HG02798 (cell line): ENCODE results near the gene LIPG.
"Not testable (repeated sequence)": the region's sequence is repeated elsewhere in the genome, so short reads cannot be mapped to it uniquely, and the experiment has no call there.

Experiments used
- ATAC-seq: cut with Tn5 transposase; IDR thresholded peaks from one replicate; pipeline ENCODE4 v1.9.1; 2021; ENCODE audit warnings: mild to moderate bottlenecking; ENCODE audit not compliant: unreplicated experiment, poor library complexity

Gene LIPG

DNA sequence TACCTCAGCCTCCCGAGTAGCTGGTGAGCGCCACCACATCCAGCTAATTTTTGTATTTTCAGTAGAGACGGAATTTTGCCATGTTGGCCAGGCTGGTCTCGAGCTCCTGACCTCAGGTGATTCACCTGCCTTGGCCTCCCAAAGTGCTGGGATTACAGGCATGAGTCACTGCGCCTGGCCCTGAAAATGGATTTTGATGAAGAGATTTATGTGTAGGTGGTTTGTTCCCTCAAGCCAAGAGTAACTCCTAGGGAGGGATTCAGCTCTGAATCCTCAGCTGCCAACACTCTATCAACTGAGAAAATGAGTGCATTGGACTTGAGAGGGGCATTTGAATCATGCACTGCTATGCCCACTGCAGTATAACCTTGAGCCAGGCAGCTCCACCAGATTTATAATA lies 17.5 kb upstream of the LIPG start:
- no peak for ATAC-seq

DNA sequence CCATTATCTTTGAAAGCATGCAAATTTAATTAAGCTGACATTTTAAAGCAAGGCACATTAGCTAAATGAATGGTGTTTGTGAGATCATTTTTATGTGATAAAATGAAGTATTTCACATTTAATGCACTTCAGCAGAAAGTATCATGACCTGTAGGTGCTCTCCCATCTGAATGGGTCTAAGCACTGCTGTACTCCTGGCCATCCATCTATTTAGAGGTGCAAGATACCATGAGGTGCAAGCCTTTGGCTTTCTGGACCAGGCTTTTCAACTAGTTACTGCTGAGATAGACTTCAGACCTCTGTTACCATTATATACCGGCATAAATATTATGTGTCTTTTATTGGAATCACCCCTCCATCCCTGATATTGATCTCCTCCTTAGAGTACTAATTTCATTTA lies 15.6 kb upstream of the LIPG start:
- no peak for ATAC-seq

DNA sequence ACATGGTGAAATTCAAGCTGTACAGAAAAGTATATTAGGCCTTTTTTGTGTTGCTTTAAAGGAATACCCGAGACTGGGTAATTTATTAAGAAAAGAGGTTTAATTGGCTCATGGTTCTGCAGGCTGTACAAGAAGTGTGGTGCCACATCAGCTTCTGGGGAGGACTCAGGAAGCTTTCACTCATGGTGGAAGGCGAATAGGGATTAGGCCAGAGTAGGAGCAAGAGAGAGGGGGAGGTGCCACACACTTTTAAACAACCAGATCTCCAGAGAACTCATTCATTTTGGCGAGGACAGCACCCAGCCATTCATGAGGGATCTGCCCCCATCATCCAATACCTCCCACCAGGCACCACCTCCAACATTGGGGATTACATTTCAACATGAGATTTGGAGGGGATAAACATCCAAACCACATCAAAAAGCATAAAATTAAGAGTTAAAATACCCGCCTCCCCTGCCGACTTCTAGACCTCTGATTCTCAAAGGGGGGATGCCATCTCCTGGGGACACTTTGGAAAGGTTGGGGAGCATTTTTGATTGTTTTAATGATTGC lies 15.1 kb upstream of the LIPG start:
- ATAC-seq: no peak

DNA sequence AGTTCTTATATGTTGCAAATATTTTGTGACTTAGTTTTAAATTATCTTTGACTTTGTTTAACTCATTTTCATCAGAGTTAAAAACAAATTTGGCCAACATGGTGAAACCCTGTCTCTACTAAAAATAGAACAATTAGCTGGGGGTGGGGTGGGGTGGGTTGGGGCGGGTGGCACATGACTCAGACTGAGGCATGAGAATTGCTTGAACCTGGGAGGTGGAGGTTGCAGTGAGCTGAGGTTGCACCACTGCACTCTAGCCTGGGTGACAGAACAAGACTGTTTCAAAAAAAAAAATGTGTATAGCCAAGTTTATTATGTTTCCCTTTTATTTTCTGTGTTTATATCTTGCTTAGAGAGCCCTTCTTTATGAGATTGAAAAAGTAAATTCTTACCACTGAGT lies 14.2 kb upstream of the LIPG start:
- ATAC-seq: no peak

DNA sequence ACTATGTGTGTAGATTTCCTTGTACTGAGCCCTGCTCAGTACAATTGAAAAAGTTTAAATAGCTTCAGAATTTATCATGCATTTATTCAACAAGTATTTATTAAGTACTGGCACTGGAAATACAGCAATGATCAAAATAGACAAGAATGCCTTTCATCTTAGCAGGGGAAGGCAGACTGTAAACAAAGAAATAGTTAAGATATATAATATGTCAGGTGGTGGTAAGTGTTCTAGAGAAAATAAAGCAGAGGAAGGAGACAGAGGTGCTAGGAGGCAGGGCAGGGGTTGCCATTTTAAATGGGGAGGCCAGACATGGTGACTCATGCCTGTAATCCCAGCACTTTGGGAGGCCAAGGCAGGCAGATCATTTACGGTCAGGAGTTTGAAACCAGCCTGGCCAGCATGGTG lies 13.6 kb upstream of the LIPG start:
- ATAC-seq: no peak

DNA sequence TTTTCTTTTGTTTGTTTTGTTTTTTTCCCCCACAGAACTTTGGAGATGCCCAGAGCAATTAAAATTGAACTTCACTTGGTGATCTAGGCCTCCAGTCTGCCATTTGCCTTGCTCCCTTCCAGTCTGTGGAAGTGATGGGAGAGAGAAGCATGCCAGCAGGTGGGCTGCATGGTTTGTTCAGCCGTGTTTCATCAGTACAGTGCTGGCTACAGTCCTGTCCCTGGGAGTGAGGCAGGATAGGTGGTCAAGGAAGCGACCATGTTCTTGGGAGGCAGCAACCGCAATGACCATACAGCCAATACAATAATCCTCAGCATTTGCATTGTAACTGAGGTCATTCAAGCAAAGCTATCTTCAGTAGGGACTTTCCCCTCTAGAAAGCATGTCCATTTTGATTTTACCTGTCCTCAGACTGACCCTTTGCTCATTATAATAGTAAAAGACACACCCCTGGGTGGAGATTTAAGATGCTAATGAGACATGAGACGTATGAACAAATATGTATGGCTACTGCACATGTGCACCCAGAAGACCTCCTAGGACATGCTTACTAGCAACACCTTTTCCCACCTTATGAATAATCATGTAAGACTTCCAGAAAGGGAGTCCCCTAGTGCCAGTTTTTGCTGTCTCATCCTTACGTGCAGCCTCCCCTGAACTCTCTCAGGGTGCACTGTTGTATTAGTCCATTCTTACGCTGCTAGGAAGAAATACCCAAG lies 11.1 kb upstream of the LIPG start:
- ATAC-seq: no peak

DNA sequence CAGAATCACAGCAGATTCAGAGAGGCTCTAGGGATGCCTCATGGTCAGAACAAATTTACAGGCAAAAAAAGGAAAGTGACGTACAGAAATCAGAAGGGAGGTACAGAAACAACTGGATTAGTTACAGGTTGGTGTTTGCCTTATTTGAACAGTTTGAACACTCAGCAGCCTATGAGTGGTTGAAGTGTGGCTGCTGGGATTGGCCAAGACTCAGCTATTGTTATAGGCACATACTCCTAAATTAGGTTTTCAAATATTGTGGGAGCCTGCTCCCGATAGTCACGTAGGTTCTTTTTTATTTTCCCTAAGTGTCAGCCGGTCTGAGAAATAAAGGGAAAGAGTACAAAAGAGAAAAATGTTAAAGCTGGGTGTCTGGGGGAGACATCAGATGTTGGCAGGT lies 8.9 kb upstream of the LIPG start:
- ATAC-seq: no peak

DNA sequence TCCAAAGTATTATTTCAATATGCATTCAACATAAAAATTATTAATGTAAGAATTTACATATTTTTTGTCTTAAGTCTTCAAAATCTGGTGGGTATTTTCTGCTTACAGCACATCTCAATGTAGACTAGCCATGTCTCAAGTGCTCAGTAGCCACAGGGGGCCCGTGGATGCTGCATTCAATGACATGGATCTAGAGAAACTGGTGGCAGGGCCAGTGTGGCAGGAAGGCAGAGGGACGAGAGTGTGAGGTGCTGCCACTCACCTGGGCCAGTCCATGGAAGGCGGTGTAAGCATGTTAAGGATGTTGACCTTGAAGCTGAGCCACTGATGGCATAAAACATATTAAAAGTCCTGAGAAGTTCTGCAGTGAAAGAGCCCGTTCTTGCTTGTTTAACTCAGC lies 6.2 kb upstream of the LIPG start:
- ATAC-seq: no peak

DNA sequence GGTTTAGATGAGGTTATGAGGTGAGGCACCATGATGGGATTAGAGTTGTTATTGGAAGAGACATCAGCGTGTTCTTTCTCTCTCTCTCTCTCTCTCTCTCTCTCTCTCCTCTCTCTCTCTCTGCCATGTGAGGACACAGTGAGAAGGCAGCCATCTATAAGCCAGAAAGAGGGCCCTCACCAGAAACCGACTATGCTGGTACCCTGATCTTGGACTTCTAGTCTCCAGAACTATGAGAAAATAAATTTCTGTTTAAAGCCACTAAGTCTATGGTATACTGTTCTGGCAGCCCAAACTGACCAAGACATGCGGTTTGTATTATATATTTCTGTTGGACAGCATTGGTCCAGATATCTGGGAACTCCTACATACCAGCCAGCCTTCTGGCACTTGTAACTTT lies 3.5 kb upstream of the LIPG start:
- ATAC-seq: no peak

DNA sequence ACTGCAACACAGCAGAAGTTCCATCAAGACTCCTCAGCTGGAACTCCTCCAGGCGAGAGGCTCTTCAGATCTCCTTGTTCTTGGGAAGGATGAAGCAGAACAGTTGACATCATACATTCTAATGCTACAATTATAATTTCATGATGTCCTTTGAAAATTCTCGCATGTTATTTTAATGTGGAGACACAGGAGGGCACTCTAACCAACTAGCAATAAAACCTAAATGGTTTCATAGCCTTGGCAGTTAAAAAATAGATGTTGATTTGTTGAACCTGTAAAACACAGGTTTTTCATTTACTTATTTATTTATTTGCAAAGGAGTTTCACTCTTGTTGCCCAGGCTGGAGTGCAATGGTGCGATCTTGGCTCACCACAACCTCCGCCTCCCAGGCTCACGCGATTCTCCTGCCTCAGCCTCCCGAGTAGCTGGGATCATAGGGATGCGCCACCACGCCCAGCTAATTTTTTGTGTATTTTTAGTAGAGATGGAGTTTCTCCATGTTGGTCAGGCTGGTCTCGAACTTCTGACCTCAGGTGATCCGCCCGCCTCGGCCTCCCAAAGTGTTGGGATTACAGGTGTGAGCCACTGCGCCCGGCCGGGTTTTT lies 2.4 kb upstream of the LIPG start:
- not testable (repeated sequence) for ATAC-seq

DNA sequence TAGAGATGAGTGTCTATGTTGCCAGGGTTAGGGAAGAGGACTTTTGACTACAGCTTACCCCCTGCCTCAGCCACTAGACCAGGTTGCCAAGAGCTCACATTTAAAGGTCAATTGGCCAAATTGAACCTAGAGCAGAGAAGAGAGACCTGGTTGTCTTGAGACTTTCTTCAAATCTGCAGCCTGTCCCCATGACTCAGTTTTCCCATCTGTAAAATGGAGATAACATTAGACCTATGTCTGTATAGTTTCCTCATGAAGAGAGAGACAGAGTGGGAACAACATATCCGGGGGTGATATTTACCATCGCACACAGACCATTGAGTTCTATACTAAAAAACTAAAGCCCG lies 1.6 kb upstream of the LIPG start:
- no peak for ATAC-seq

DNA sequence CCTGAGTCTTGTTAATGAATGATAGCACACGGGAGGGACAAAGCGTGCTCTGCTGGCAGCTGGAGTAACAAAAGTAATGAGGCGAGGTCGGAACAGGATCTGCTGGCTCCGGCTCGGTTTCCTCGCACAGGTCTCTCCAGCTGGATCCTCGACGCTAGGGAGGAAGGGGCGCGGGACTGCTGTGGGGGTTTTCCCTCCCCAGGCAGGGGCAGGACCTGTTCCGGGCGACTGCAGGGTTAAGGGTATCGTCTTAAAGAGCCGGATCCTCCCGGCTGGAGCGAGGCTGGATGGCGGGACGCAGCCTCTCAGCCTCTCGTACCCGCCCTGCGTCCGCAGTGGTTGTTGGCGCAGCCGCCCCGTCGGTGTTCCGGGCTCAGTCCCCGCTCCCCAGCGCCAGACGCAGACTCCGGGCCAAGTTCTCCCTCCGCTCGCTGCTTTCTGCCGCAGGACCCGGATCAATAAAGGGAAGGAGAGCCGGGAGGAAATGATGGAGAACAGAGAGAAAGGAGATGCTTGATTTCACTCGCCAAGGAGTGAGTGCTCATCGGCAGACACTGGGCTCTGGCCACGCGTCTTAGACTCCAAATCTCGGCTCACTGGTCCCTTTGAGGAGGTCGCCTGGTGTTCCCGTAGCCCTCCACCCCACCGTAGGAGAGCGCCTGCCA lies 1.1 kb upstream of the LIPG start:
- no peak for ATAC-seq

DNA sequence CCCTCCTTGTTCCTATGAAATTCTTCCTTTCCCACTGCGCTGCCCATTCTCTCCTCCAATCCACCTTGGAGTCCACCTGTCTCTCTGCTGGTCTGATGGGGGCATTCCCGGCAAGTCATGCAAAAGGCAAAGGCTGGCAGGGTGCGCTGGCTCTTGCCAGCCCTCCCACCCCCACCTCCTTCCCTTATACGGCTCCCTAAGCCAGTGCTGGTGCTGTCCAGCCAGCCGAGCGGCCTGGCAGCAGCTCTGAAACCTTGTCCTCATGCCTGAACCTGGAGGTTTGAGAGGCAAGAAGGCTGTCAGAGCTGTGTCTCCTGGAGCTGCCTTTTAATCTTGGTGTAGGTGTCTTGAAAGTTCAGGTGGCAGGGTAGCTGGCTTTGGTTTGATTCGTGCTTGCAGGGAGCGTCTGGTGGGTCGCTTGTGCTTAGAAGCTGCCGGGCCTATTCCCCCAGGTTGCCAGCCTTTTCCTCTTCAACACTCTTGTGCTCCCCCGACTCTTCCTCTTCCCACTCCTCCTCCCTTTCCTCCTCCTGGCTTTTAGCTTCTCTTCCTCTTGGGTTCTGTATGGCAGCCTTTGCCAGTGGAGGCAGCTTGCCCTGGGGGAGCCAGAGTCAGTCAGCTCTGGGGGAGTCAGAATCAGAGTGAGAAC lies 748 bp downstream of the LIPG start:
- no peak for ATAC-seq

DNA sequence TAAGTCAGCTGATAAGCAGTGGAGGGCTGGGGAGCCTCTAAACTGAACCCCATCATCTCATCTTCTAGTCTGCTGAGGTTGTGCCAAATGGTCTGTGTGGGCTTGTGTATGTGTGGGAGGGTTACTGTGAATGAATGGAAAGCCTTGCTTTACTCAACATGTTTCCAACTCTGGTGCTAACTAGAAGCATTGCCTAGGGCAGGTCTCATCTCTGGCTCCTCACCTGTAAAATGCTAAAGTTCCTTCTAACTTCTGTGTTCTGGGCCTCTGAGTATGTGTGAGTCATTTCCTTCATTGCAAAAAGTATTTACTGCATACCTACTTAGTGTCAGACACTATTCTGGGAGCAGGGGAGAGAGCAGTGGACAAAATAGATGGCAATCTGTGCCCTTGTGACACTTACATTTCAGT lies 1.3 kb downstream of the LIPG start:
- ATAC-seq: no peak

DNA sequence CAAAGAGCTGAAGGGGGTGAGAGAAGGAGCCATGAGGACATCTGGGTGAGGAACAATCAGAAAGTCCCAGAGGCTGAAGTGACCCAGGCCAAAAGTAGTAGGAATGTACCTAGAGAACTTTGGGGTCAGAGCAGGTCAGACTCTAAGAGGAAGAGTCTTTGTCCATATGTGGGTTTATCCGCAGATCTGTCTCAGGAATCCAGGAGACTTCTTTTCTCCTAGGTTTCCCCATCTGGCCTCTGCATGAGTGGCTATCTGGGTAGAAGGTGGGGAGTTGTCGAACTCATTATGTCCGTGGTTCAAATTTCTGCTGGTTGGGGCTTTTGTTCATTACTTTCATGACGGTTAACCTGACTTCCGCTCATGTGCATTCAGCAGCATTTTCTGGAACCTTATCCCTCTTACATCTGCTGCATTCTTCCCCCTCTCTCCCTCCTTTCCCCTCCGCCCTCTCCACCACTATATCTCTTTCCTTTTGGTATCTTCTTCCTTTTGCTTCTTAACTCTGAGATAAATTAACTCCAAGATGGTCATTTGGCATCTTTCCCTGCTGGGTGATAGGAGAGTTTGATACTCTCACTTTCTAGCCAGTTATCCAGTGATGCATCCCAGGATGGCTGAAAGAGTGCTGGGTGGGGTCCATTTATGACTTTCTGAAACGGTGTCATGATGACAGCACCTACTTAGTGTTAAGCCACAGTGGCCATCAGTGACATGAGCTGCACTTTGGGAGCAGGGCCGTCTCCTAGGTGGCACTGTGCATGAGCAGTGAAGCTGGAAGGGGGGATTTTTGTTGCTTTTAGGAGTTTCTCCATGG lies 2.1 kb downstream of the LIPG start:
- ATAC-seq: no peak

DNA sequence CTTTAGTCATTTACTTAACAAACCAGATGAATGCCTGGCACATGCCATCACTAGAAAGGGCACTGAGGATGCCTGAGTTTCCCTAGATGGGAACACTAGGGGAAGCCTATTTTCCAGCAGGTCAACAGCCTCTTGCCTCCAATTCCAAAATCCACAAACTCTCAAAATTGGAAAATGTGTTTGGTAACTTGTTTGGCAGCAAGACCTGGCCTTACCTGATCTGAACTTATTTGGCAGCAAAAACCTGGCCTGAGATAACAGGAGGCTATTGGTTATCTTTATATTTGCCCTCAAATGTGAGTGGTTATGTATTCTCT lies 2.6 kb downstream of the LIPG start:
- ATAC-seq: no peak

DNA sequence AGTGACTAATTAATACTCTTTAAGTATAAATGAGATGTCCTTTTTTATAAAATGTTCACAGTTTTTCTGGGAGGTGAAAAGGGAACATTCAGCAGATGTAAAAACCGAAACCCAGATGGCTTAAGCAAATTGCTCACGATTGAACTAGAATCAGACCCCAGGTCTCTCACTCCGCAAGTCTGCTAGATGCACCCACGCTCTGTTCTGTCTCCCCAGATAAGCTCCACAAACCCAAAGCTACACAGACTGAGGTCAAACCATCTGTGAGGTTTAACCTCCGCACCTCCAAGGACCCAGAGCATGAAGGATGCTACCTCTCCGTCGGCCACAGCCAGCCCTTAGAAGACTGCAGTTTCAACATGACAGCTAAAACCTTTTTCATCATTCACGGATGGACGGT lies 3.2 kb downstream of the LIPG start:
- no peak for ATAC-seq

DNA sequence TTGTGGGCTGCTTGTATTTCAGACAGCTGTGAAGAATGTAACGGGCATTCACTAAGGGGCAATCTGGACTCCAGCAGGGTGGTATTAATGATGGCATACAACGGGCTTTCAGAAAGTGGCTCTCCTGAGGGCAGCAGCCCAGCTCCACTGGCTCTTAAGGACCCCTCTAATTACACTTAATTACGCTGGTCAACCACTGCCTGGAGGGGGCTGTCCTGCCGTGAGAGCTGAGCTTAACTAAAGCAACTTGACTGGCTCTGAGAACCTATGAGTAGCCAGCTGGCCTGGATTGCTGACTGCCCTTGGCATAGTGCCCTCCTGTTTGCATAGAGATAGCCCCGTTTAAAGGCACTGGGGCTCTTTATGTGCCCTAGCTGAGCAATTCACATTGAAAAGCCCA lies 3.8 kb downstream of the LIPG start:
- no peak for ATAC-seq

DNA sequence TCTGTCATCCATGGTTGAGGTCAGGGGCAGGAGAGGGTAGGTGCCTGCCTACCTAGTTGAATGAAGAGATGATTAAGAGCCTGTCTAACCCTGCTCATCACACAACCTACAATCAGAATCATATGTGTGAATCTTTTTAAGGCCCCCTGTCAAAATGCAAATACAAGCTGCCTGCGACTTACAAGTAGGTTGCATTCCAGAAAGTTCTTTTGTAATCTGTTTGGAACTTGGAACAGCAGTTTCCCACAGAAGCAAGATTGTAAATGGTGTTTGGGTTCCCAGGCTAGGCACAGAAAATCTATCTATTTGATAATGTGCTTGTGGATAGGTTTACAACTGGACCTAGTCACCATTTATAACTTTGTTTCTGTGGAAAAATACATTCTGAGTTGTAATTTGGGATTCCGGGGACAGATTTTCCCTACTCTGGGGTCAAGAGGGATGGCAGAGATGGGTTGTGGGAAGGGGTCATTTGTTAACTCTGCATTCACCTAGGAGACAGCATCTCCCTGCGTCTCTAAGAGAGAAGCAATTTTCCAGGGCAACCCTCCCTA lies 4.4 kb downstream of the LIPG start:
- no peak for ATAC-seq

DNA sequence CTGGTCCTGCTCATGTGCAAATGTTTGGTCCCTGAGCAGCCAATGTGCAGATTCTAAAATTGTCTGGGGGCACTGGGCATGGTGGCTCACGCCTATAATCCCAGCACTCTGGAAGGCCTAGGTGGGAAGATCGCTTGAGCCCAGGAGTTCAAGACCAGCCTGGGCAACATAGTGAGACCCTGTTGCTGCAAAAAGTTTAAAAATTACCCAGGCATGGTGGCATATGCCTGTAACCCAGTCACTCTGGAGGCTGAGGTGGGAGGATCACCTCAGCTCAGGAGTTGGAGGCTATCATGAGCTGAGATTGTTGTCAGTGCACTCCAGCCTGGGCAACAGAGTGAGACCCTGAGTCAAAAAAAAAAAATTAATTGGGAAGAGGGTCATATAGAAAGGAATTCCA lies 5.1 kb downstream of the LIPG start:
- ATAC-seq: no peak
